ENCODE measurements around the gene TRIM52.
"Not testable (repeated sequence)": the region's sequence is repeated elsewhere in the genome, so short reads cannot be mapped to it uniquely, and the experiment has no call there.

Gene TRIM52

GRCh38 chr5:181260720-181261319 lies at the start of gene TRIM52:
TSS of gene TRIM52 (minus strand) at chr5:181261143. CDS start at chr5:181260813, 330 bp downstream.
- DNase-seq (ENCODE audit: low spot score): peak; percentile 96

- not testable (repeated sequence) for DNase-seq (ENCODE audit: low spot score)
Observed at GRCh38 chr5:181287331-181287730, 26.4 kb upstream of the TRIM52 start.

DNA sequence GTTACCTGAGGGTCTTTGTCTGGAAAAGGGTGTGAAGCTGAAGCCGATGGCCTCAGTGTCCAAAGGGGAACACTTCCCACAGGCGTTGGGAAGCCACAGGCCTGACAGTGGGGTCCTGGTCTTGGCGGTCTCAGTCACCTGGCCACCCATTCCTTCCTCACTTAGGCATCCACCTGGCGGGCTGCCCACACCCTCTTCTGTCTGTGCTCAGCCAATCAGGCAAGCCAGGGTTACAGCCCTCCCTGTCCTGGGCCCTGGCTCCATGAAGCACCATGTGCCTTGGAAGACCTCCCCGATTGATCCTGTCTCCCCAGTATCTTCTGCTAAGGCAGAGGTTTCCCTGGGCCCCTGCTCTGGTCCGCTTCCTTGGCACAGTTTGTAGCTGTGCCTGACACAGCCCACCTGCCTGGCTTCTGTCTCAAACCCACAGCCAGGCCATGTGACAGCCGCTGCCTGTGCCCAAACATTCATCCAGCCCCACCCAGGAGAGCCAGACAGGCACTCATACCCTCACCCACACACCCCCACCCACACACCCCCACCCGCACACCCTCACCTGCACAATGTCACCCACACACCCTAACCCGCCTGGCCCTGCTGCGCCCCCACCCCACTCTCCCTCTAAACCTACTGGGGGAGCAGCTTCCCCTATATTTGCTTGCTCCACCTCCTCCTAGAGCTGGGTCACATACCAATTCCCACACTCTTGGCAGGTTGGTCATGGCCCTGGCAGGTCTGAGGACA lies 25.2 kb upstream of the TRIM52 start:
- DNase-seq (ENCODE audit: low spot score): not testable (repeated sequence)

DNA sequence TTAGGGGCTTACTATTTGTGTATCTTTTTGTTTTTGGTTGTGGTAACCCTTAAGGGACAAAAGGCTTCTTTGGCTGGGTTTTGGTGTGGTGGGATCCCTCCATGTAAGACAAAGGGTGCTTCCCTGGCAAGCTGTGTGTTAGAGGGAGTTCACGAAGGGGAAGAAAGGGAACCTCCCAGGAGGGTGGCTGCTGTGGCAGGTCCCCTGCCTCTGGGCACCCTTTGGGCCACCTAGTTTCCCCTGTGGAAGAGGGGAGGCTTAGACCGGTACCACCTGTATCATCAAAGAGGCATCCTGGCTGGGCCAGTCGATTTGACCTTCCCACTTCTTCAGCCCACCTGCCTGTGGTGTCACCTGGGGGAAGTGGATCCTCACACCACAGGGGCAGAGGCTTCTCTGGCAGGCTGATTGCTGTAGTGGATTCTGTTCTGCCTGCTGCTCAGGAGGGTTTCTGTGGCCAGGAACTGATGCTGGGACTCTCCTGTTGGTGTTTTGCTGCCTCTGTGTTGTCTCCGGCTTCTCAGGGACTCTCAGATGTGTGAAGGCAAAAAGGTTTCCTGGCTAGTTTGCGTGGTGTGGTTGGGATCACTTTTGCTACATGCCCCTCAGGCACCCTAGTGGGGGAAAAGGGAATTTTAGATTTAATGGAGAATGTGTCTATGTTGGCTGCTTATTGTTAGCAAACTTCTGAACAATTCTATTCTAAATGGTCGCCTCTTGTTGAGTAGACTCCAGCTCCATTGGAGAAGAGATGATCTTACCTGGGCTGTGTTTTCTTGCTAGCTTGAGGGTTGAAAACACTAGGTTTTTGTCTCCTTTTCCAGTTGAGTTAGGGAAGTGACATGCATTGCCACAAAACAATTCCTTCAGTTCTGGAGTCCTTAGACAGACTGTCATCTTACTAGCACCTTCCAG lies 23.2 kb upstream of the TRIM52 start:
- DNase-seq (ENCODE audit: low spot score): not testable (repeated sequence)

GRCh38 chr5:181283347-181283746 lies 22.4 kb upstream of the TRIM52 start:
- no peak for DNase-seq (ENCODE audit: low spot score)

GRCh38 chr5:181282874-181283273 lies 21.9 kb upstream of the TRIM52 start:
- DNase-seq (ENCODE audit: low spot score): no peak

DNA sequence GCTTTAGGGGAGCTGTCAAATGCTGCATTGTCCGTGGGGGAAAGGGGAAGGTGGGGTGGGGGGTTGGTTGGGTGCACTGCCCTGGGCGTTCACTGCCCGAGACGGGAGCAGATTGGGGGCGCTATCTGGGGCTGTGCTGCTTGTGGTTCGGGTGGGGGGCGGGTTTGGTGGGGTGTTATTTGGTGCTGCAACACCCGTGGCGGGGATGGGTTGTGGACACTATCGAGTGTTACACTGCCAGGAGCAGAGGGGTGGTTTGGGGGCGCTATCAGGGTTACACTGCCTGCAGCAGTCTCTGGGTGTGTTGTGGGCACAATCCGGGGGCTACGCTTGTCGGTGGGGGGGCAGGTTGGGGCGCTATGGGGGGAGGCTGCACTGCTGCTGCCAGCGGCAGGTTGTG lies 21.5 kb upstream of the TRIM52 start:
- DNase-seq (ENCODE audit: low spot score): not testable (repeated sequence)

GRCh38 chr5:181281984-181282316 lies 21.0 kb upstream of the TRIM52 start:
- no peak for DNase-seq (ENCODE audit: low spot score)

DNA sequence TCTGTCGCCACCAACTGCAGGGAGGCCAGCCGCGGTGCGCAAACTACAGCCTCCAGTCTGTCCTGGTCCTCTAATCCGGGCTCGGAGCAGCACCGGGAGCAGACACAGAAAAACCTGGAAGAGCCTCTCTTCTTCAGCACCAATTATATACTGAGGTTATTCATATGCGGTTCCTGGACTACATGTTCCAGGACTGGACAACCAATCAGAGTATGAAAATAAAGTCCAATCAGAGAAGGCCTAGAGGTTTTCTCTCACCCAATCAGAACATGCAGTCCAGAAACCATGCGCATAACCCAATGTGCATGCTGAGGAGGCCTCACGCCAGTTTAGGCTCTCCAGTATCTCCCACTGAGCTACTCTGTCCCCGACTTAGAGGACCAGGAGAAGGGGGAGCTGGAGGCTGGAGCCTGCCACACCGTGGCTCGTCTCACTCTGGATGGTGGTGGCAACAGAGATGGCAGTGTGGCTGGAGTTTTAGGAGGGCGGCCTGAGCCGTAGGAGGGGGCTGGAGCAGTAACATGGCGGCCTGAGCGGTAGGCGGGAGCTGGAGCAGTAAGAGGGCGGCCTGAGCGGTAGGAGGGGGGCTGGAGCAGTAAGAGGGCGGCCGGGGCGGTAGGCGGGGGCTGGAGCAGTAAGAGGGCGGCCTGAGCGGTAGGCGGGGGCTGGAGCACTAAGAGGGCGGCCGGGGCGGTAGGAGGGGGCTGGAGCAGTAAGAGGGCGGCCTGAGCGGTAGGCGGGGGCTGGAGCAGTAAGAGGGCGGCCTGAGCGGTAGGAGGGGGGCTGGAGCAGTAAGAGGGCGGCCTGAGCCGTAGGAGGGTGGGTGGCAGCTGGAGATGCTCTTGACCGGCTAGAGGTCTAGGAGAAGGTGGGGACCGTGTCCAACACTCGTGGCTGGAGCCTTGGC lies 20.4 kb upstream of the TRIM52 start:
- DNase-seq (ENCODE audit: low spot score): no peak

- DNase-seq (ENCODE audit: low spot score): no peak
Observed at GRCh38 chr5:181280251-181280762, 19.4 kb upstream of the TRIM52 start.

DNA sequence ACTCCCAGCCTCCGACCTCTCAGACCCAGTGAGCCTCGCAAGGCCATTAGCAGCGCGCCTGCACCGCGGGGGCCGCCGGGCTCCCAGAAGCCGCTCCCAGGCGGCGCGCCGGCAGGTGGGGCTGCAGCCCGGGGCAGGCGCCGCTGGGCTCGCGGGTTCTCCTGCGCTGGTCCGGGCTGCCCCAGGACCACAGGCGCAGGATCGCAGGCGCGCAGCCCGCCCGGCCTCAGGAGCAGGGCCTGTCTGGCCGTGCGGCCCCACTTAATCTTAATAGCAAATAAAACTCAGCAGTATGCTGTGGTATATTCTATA lies 12.4 kb upstream of the TRIM52 start:
- DNase-seq (ENCODE audit: low spot score): peak; percentile 8

GRCh38 chr5:181271081-181271480 lies 10.1 kb upstream of the TRIM52 start:
- peak; percentile 3 for DNase-seq (ENCODE audit: low spot score)

- not testable (repeated sequence) for DNase-seq (ENCODE audit: low spot score)
Observed at GRCh38 chr5:181267907-181268306, 7.0 kb upstream of the TRIM52 start.

- not testable (repeated sequence) for DNase-seq (ENCODE audit: low spot score)
Observed at GRCh38 chr5:181267291-181267904, 6.5 kb upstream of the TRIM52 start.

DNA sequence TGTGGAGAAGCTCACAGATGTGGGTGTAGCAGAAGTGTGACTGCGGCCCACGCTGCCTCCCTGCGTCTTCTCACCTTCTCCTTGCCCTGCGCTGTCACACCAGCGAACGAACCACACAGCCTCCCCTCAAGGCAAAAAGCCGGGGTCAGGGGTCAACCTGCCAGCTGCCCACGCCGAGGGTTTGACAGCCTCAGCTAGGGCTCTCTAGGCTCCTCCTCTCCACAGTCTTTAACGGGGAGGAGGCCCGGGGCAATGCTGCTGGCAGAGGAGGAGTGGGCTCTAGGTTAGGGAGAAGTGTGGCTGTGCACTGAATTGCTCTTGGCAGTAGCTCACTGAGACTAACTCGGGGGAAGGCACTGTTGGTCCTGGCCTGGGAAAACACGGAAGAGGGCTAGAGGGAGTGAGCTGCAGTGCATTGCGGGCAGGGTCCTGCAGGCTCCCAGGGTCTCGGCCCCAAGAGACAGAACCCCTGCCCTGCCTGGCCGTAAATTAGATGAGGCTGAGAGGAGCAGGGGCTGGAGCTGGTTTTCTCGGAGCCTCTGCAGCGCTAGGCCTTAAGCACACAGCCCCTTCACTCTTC lies 4.2 kb upstream of the TRIM52 start:
- no peak for DNase-seq (ENCODE audit: low spot score)

- DNase-seq (ENCODE audit: low spot score): no peak
Observed at GRCh38 chr5:181263633-181264032, 2.7 kb upstream of the TRIM52 start.

DNA sequence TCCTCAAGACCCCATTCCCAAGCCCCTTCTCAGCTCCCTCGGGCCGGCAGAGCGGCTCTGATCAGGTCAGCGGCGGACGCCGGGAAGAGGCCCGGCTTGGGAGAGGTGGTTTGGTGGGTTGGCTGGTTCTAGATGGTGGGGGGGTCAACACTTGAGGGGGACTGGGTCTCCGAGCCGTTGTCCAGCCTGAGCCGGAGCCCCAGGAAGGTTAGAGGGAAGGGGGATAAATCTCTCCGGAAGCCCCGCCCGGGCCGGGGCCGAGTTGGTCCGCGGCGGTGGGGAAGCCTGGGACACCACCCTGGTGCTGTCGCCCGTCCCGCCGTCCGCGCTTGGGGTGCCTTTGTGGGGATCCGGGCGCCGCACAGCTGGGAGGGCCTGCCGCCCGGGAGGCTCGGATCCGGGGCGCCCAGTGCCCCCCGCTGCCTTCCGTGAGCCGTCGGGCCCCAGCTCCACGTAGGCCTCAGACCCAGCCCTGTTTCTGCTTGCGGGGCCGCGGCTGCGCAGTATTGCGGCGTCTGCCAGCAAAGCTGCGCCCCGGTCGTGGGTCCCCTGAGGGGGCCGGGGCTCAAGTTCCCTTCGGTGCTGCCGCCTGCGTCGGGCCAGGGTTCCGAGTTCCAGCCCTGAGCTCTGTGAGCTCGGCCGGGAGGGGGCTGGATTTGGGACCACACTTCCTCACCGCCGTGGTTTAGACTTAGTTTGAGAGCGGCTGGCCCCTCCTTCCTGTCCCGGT lies 542 bp upstream of the TRIM52 start:
- peak; percentile 81 for DNase-seq (ENCODE audit: low spot score)

DNA sequence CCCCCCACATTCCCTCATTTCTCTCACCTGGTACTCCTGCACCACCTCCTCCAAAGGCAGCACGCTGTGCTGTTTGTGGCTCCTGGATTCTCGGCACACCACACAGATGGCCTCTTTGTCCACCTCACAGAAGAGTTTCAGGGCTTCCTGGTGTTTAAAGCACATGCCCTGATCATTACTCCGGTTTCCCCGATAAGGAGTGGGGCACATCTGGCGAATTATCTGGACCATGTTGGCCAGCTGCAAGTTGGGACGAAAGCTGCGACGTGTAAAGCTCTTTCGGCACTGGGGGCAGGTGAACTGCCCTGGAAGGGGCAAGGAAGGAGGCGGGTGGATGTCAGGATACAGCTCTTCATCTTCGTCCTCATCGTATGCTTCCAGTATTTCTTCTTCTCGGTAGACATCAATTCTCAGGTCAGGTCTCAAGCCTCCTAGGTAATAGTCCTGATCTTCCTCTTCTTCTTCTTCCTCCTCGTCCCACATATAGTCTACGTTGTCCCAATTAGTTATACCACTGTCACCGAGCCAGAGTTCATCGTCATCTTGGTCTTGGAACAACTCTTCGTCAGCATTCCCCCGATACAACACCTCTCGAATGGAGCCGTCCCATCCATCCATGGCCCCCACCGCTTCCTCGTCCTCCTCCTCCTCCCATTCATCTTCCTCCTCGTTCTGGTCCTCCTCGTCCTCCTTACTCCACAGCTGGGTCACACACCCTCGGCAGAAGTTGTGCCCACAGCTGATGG lies 796 bp downstream of the TRIM52 start:
- peak; percentile 47 for DNase-seq (ENCODE audit: low spot score)

GRCh38 chr5:181259283-181259682 lies 1.7 kb downstream of the TRIM52 start:
- DNase-seq (ENCODE audit: low spot score): peak; percentile 43

Measured in hematopoietic multipotent progenitor cell treated with erythropoietin and hydrocortisone succinate and interleukin-3 and kit ligand, for 17 days (in vitro differentiated cells).